ENCODE data around the gene PHKA2.
"Not testable (repeated sequence)": the region's sequence is repeated elsewhere in the genome, so short reads cannot be mapped to it uniquely, and the experiment has no call there.

PHKA2 gene

GRCh38 chrX:18981124-18981807, 2.6 kb downstream of the PHKA2 start:
- CTCF ChIA-PET, result interaction anchor here (0.6 to 1.2 kb wide), 3 partner anchors 8 to 95 kb away, joined by 3 read pairs; no protein-coding TSS in a partner anchor
- no peak overlapping the region for H3K4me3 ChIP-seq (ENCODE audit: low read depth, low read length)
- POLR2A ChIA-PET, result no interaction called here
- no peak for TF ChIP-seq CTCF (IDR thresholded peaks at IDR 0.05; ENCODE audit: insufficient read depth, low read length, missing control alignments)
- DNase-seq (ENCODE audit: low read depth, low spot score), result no peak

GRCh38 chrX:18980262-18980661, 3.7 kb downstream of the PHKA2 start:
- DNase-seq (ENCODE audit: low read depth, low spot score); H3K4me3 ChIP-seq (ENCODE audit: low read depth, low read length); POLR2A ChIA-PET: not testable (repeated sequence)
- CTCF ChIA-PET, result interaction anchor here (0.6 to 1.2 kb wide), 3 partner anchors 9 to 94 kb away, joined by 3 read pairs; no protein-coding TSS in a partner anchor

GRCh38 chrX:18974993-18975392, 8.9 kb downstream of the PHKA2 start:
- no peak overlapping the region for H3K4me3 ChIP-seq (ENCODE audit: low read depth, low read length)
- ChIA-PET POLR2A (no interaction called here), CTCF (no interaction called here)
- TF ChIP-seq CTCF (IDR thresholded peaks at IDR 0.05; ENCODE audit: insufficient read depth, low read length, missing control alignments), result no peak
- DNase-seq (ENCODE audit: low read depth, low spot score), result no peak

GRCh38 chrX:18973527-18974192, 10.3 kb downstream of the PHKA2 start:
- ChIA-PET CTCF (no interaction called here), POLR2A (no interaction called here)
- DNase-seq (ENCODE audit: low read depth, low spot score), result no peak
- no peak for TF ChIP-seq CTCF (IDR thresholded peaks at IDR 0.05; ENCODE audit: insufficient read depth, low read length, missing control alignments)
- no peak overlapping the region for H3K4me3 ChIP-seq (ENCODE audit: low read depth, low read length)

- H3K4me3 ChIP-seq (ENCODE audit: low read depth, low read length), result no peak overlapping the region
- no peak for TF ChIP-seq CTCF (IDR thresholded peaks at IDR 0.05; ENCODE audit: insufficient read depth, low read length, missing control alignments)
- no peak for DNase-seq (ENCODE audit: low read depth, low spot score)
- ChIA-PET POLR2A (no interaction called here), CTCF (interaction anchor here (0.7 to 2.0 kb wide), 2 partner anchors 14 to 46 kb away, joined by 3 to 4 read pairs; no protein-coding TSS in a partner anchor)
Observed at GRCh38 chrX:18971506-18971905, 12.4 kb downstream of the PHKA2 start.

- no peak for TF ChIP-seq CTCF (IDR thresholded peaks at IDR 0.05; ENCODE audit: insufficient read depth, low read length, missing control alignments)
- no peak for DNase-seq (ENCODE audit: low read depth, low spot score)
- ChIA-PET CTCF (interaction anchor here (2.0 kb wide), 1 partner anchor 15 kb away, joined by 4 read pairs; no protein-coding TSS in a partner anchor), POLR2A (no interaction called here)
- no peak overlapping the region for H3K4me3 ChIP-seq (ENCODE audit: low read depth, low read length)
Observed at GRCh38 chrX:18970465-18970864, 13.4 kb downstream of the PHKA2 start.
